Choroid plexus epithelial cell (primary cell): ENCODE data around the gene TANGO6.

ENCODE experiments used
- DNase-seq: peaks from one replicate; pipeline ENCODE4 v3.0.0-alpha.2; 2010; ENCODE audit warnings: low read depth
- H3K4me3 ChIP-seq: 2 replicates; pipeline ENCODE4 v1.5.1; 2011; ENCODE audit warnings: low read depth, mild to moderate bottlenecking, control low read depth, low read length, moderate library complexity
- CTCF ChIP-seq: conservative IDR thresholded peaks from 2 replicates; pipeline ENCODE4 v1.5.1; 2011; ENCODE audit warnings: low read depth, mild to moderate bottlenecking, control low read depth, inconsistent platforms, low read length, moderate library complexity

Gene TANGO6

GRCh38 chr16:68980695-68981315, 137.5 kb downstream of the TANGO6 start:
- TF ChIP-seq CTCF: no peak
- no peak overlapping the region for H3K4me3 ChIP-seq
- no peak for DNase-seq

DNA sequence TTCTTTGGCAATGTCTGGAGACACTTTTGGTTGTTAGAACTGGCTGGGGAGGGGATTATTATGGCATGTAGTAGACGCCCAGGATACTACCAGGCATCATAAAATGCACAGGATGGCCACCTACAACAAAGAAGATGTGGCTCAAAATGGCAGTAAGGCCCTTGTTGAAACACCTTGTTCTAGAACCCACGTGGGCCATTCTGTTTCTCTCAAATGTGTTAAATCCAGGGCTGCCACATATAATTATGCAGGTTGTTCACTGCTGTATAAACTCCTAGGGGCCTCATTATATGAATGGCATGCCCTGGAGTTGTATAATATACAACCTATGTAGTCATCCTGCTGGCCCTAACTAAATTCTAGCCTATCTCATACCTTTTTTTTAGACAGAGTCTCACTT, 138.6 kb downstream of the TANGO6 start:
- TF ChIP-seq CTCF: no peak
- DNase-seq: no peak
- no peak overlapping the region for H3K4me3 ChIP-seq

- DNase-seq: no peak
- TF ChIP-seq CTCF: no peak
- no peak overlapping the region for H3K4me3 ChIP-seq
Measured at GRCh38 chr16:68984467-68984866, 141.1 kb downstream of the TANGO6 start.

DNA sequence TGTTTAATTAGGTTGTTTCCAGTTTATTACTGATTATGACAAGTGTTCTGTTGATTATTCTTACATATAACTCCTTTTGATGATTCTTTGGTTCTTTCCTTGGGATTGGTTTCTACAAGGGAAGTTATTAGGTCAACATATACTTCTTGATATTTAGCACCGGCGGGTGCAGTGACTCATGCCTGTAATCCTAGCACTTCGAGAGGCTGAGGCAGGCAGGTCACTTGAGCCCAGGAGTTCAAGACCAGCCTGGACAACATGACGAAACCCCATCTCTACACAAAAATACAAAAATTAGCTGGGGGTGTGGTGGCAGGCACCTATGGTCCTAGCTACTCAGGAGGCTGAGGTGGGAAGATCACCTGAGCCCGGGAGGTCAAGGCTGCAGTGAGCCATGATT, 141.9 kb downstream of the TANGO6 start:
- no peak for TF ChIP-seq CTCF
- peak; percentile 28 for DNase-seq

GRCh38 chr16:68985855-68986254, 142.5 kb downstream of the TANGO6 start:
- H3K4me3 ChIP-seq: no peak overlapping the region
- DNase-seq: peak; percentile 74
- no peak for TF ChIP-seq CTCF

More for the DNA sequence above, 141.9 kb downstream of the TANGO6 start:
- no peak overlapping the region for H3K4me3 ChIP-seq

- no peak for TF ChIP-seq CTCF
- no peak for DNase-seq
- no peak overlapping the region for H3K4me3 ChIP-seq
Measured at GRCh38 chr16:68987734-68988457, 144.6 kb downstream of the TANGO6 start.
